GM12878 (cell line): ENCODE measurements around the gene ZNF423. TPM values are rescaled to one million over a fixed set of nuclear protein-coding genes. Genes with fewer than 3 reads are reported as not detected.

ENCODE experiments used
- ATAC-seq: fragments of 200-7000 bp; cut with Tn5 transposase; 3 replicates; pipeline ENCODE4 v1.9.1; 2020; ENCODE audit warnings: mild to moderate bottlenecking, moderate library complexity
- BruUV-seq: library from RNA; stranded (reverse); fragments of 400-500 nt; replicated peaks from 2 replicates; lab custom pipeline; 2021; lab: Mats Ljungman, UMichigan
- CTCF ChIA-PET: fragments of 300-600 bp; sonication (Branson Sonifier 250); formaldehyde crosslinking; extraction: SDS; loops from one replicate; lab custom pipeline; 2021; ENCODE audit warnings: inconsistent platforms; lab: Yijun Ruan, JAX
- POLR2A ChIA-PET: fragments of 350-600 bp; formaldehyde crosslinking; extraction: SDS; loops from one replicate; lab custom pipeline; 2021; ENCODE audit warnings: inconsistent platforms; lab: Charles Lee
- RAD21 ChIA-PET: fragments of 300-600 bp; sonication (Branson Sonifier 250); formaldehyde crosslinking; loops from one replicate; lab custom pipeline; 2023; ENCODE audit warnings: antibody characterized with exemption; ENCODE audit not compliant: unreplicated experiment; lab: Charles Lee
- SMC1A ChIA-PET: fragments of 300-600 bp; sonication (Branson Sonifier 250); formaldehyde crosslinking; loops from one replicate; lab custom pipeline; 2023; ENCODE audit not compliant: unreplicated experiment, uncharacterized antibody; lab: Charles Lee
- DNase-seq: peaks from one replicate; pipeline ENCODE4 v3.0.0-alpha.2; 2011; ENCODE audit warnings: low read depth, low spot score
- FAIRE-seq: peaks from 3 replicates; lab custom pipeline; 2011; peaks lifted over from hg19 to GRCh38; lab: Jason Lieb, UNC
- H2AFZ ChIP-seq: 2 replicates; pipeline ENCODE4 v1.6.0; 2011; ENCODE audit warnings: low read depth, low read length, control low read depth; ENCODE audit not compliant: control insufficient read depth
- H3K27ac ChIP-seq: 2 replicates; pipeline ENCODE4 v1.5.1; 2011; ENCODE audit warnings: control low read depth; ENCODE audit not compliant: control insufficient read depth, insufficient read depth
- H3K27me3 ChIP-seq, 2 experiments: replicated peaks in 1 of 2; 2 replicates each; pipeline versions ENCODE4 v1.6.0 to v1.6.1; 2011; ENCODE audit warnings: low read length in 1 of 2; ENCODE audit not compliant: control insufficient read depth in 2 of 2, insufficient read depth in 2 of 2
- H3K36me3 ChIP-seq, 2 experiments: 2 replicates each; pipeline ENCODE4 v1.5.1; 2011; ENCODE audit warnings: low read length in 1 of 2; ENCODE audit not compliant: control insufficient read depth in 2 of 2, insufficient read depth in 2 of 2
- H3K4me1 ChIP-seq: 2 replicates; pipeline ENCODE4 v1.6.1; 2011; ENCODE audit warnings: mild to moderate bottlenecking, low read length, moderate library complexity, mixed read lengths; ENCODE audit not compliant: control insufficient read depth, insufficient read depth
- H3K4me2 ChIP-seq: 2 replicates; pipeline ENCODE4 v1.6.0; 2011; ENCODE audit warnings: control low read depth; ENCODE audit not compliant: control insufficient read depth, insufficient read depth
- H3K4me3 ChIP-seq: fragments of 200-600 bp; sonication (generic); 2 replicates; pipeline ENCODE4 v1.5.1; 2016
- H3K79me2 ChIP-seq: 2 replicates; pipeline ENCODE4 v1.6.0; 2011; ENCODE audit warnings: low read length; ENCODE audit not compliant: control insufficient read depth, insufficient read depth
- H3K9ac ChIP-seq: 2 replicates; pipeline ENCODE4 v1.8.0; 2011; ENCODE audit warnings: low read length, control low read depth, mixed read lengths; ENCODE audit not compliant: control insufficient read depth, insufficient read depth
- H3K9me3 ChIP-seq: replicated peaks from 3 replicates; pipeline ENCODE4 v1.5.1; 2011; ENCODE audit warnings: mild to moderate bottlenecking, low read length; ENCODE audit not compliant: control insufficient read depth, insufficient read depth
- H4K20me1 ChIP-seq: 2 replicates; pipeline ENCODE4 v1.6.0; 2011; ENCODE audit not compliant: control insufficient read depth, insufficient read depth
- ASH2L ChIP-seq: fragments of 300-600, 200-600 bp; sonication (generic); IDR thresholded peaks from 2 replicates; pipeline ENCODE4 v1.6.1; 2017; ENCODE audit warnings: low read depth, mild to moderate bottlenecking, borderline replicate concordance
- CREM ChIP-seq: IDR thresholded peaks from 2 replicates; pipeline ENCODE4 v1.6.1; 2014; ENCODE audit warnings: antibody characterized with exemption, low read depth
- CUX1 ChIP-seq: IDR thresholded peaks from 2 replicates; pipeline ENCODE4 v1.6.1; 2012; ENCODE audit warnings: improper control_type of control experiment, low read depth, low read length; ENCODE audit not compliant: insufficient replicate concordance
- E4F1 ChIP-seq: fragments of 450-650 bp; IDR thresholded peaks from 2 replicates; pipeline ENCODE4 v1.6.1; 2018; ENCODE audit warnings: borderline replicate concordance, mild to moderate bottlenecking; ENCODE audit not compliant: partially characterized antibody
- EGR1 ChIP-seq, 2 experiments: IDR thresholded peaks; 1 replicate in 1 of 2; 2 replicates in 1 of 2; pipeline ENCODE4 v1.6.1; 2011 to 2012; ENCODE audit warnings: low read depth in 2 of 2, low read length in 2 of 2, borderline replicate concordance in 1 of 2, mild to moderate bottlenecking in 1 of 2, moderate library complexity in 1 of 2
- MTA3 ChIP-seq: IDR thresholded peaks from 2 replicates; pipeline ENCODE4 v1.6.1; 2012; ENCODE audit warnings: low read length, inconsistent platforms, borderline replicate concordance
- NFIC ChIP-seq: IDR thresholded peaks from 2 replicates; pipeline ENCODE4 v1.6.1; 2012; ENCODE audit warnings: low read depth, mild to moderate bottlenecking, inconsistent platforms, low read length, moderate library complexity
- POLR2A ChIP-seq: IDR thresholded peaks from 2 replicates; pipeline ENCODE4 v1.6.1; 2011; ENCODE audit warnings: low read depth, mild to moderate bottlenecking, low read length
- RELB ChIP-seq: fragments of 450-650 bp; IDR thresholded peaks from 2 replicates; pipeline ENCODE4 v1.6.1; 2017; ENCODE audit warnings: low read depth, mild to moderate bottlenecking, moderate library complexity
- SRF ChIP-seq, 2 experiments: IDR thresholded peaks; 2 replicates each; pipeline ENCODE4 v1.6.1; 2011; ENCODE audit warnings: low read depth in 2 of 2, low read length in 2 of 2, mild to moderate bottlenecking in 1 of 2, moderate library complexity in 1 of 2
- ZNF207 ChIP-seq: fragments of 450-650 bp; IDR thresholded peaks from 2 replicates; pipeline ENCODE4 v1.6.1; 2014; ENCODE audit warnings: antibody characterized with exemption, mild to moderate bottlenecking, borderline replicate concordance
- WGBS: methylation state at CpG from one replicate; pipeline ENCODE4 v1.1.6; 2016; ENCODE audit warnings: low lambda C conversion rate; ENCODE audit not compliant: insufficient replicate concordance, insufficient coverage; ENCODE audit errors: missing lambda C conversion rate; 5-methylcytosine and 5-hydroxymethylcytosine counted together
- in situ Hi-C: fragments of 300-500 bp; cut with MboI; formaldehyde crosslinking; loops from 9 replicates; pipeline ENCODE4 v1.14.3; 2018; ENCODE audit warnings: mixed read lengths
- intact Hi-C: fragments of 100-400 bp; cut with micrococcal nuclease; formaldehyde crosslinking; loops from one replicate; pipeline ENCODE4 v1.14.2; 2022; ENCODE audit not compliant: unreplicated experiment
- polyA plus RNA-seq, 11 experiments: library from polyadenylated mRNA; depleted of rRNA in 4 of 11; unstranded in 6 of 11; stranded (reverse) in 5 of 11; fragments of >200 nt; fragmentation: Nextera tagmentation in 4 of 11; fragmentation: Illumina TruSeq in 1 of 11; extraction: Ambion mirVana in 4 of 11; extraction: Trizol in 1 of 11; gene quantifications; 1 replicate in 1 of 11; 2 replicates in 10 of 11; pipeline versions ENCODE4 v1.2.1 to v1.2.3, GENCODE V29; 2011 to 2016; ENCODE audit warnings: inconsistent platforms in 2 of 11, missing spikeins in 2 of 11, low read depth in 1 of 11
- total RNA-seq, 4 experiments: library from RNA; depleted of rRNA in 3 of 4; stranded (reverse); fragments of >200 nt in 3 of 4; fragmentation: Illumina TruSeq in 1 of 4; extraction: Trizol in 1 of 4; gene quantifications; 2 replicates each; pipeline versions ENCODE4 v1.2.1 to v1.2.3, GENCODE V29; 2013 to 2021

ZNF423 gene
- total and polyA plus RNA-seq, 10 of the 15 experiments (the other 5 are each of a cell fraction or from before 2014, with no cell fraction given): 0.03 to 0.64 (median 0.10) TPM

- intact Hi-C loops: no loop called here
- no peaks in the 10 kb centered on the region for H3K4me1 ChIP-seq
- CTCF ChIA-PET: no interaction called here
- RAD21 ChIA-PET: no interaction called here
- no peaks in the 10 kb centered on the region for H3K36me3 ChIP-seq
- TF ChIP-seq ASH2L (no peak), POLR2A (no peak), EGR1 (IDR thresholded peaks at IDR 0.05; ENCODE audit: borderline replicate concordance in 1 of 2, low read depth in 2 of 2, low read length in 2 of 2) (no peak), E4F1 (no peak), CREM (no peak), NFIC (no peak), RELB (no peak), CUX1 (no peak), MTA3 (no peak), SRF (IDR thresholded peaks at IDR 0.05; ENCODE audit: low read depth in 2 of 2, low read length in 2 of 2) (no peak), ZNF207 (no peak)
- H3K27me3 ChIP-seq: peaks cover 0 to 2% of the 10 kb centered on the region in 2 experiments; a peak in 1 of 4 replicates
- DNase-seq (no peak), FAIRE-seq (no peak), ATAC-seq (no peak)
- no peak overlapping the region for H2AFZ ChIP-seq
- SMC1A ChIA-PET: no interaction called here
- no peak overlapping the region for H3K4me3 ChIP-seq
- BruUV-seq: no TSS peak
- no peak overlapping the region for H3K9ac ChIP-seq
- H4K20me1 ChIP-seq: no peaks in the 10 kb centered on the region
- POLR2A ChIA-PET: interaction anchor here (1.1 kb wide), 1 partner anchor 11 kb away, joined by 3 read pairs; no protein-coding TSS in a partner anchor
- H3K27ac ChIP-seq: no peak overlapping the region
- H3K4me2 ChIP-seq: no peak overlapping the region
- in situ Hi-C loops: no loop called here
- H3K9me3 ChIP-seq: no peaks in the 10 kb centered on the region
- WGBS: 36% methylated on average over 5 of the region's 5 CpGs
- H3K79me2 ChIP-seq: no peaks in the 10 kb centered on the region
Observed at GRCh38 chr16:49473773-49474172, 382.1 kb downstream of the ZNF423 start.
